ENCODE data around the gene EBF3.

DNA sequence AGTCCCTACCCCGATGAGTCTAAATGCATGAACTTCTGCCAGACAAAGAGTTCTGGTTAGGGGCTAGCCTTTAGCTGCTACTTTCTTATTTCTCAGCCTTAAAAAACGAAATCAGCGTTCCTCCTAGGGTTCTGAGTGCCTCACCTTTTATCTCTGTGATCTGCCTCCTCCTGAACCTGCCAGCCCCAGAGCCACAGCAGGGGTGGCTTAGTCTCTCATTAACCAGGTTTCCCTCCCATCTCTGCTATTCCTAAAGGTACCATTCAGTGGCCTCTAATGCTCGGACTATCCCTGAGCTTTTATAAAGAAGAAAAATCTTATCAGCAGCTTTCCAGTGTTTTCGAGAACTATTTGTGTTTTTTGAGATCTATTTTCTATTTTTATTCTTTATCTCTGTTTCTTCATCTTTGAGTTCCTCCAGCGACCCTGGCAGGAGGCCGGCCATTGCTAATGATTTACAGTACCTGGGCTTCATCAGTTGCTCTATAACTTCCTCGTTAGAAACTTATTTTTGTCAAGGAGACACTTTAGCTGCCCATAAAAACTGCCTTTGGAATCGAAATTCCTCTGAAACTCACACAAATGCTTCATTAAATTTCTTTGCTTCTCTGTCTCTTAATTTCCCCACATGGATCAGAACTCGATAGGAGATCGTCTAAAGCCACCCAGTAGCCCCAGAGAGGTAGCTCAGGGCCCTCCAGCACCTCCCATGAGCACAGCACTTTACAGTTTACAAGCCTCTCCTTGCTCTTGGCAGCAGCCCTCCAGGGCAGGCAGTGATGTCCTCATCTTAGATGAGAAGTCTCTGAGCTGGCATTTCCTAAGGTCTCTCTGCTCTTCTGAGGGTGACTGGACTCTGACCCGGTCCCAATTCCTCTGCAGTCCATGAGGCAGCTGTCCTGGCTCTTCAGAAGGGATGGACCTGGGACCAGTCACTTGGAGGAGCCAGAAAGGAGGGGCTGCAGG is 149.1 kb downstream of the EBF3 start:
- TF ChIP-seq, protein P1, sequence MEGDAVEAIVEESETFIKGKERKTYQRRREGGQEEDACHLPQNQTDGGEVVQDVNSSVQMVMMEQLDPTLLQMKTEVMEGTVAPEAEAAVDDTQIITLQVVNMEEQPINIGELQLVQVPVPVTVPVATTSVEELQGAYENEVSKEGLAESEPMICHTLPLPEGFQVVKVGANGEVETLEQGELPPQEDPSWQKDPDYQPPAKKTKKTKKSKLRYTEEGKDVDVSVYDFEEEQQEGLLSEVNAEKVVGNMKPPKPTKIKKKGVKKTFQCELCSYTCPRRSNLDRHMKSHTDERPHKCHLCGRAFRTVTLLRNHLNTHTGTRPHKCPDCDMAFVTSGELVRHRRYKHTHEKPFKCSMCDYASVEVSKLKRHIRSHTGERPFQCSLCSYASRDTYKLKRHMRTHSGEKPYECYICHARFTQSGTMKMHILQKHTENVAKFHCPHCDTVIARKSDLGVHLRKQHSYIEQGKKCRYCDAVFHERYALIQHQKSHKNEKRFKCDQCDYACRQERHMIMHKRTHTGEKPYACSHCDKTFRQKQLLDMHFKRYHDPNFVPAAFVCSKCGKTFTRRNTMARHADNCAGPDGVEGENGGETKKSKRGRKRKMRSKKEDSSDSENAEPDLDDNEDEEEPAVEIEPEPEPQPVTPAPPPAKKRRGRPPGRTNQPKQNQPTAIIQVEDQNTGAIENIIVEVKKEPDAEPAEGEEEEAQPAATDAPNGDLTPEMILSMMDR (IDR thresholded peaks at IDR 0.05; ENCODE audit: borderline replicate concordance, extremely low read depth, low read length, poor library complexity, severe bottlenecking) = no peak
- no peak for TF ChIP-seq EZH2 (IDR thresholded peaks at IDR 0.05; ENCODE audit: borderline replicate concordance, low read depth, low read length, severe bottlenecking)
